ENCODE measurements around the gene RPL21. TPM values are rescaled to one million over a fixed set of nuclear protein-coding genes. Genes with fewer than 3 reads are reported as not detected.

The RPL21 gene
- total RNA-seq, 1 experiment from 2014 or later, result 711 TPM

DNA sequence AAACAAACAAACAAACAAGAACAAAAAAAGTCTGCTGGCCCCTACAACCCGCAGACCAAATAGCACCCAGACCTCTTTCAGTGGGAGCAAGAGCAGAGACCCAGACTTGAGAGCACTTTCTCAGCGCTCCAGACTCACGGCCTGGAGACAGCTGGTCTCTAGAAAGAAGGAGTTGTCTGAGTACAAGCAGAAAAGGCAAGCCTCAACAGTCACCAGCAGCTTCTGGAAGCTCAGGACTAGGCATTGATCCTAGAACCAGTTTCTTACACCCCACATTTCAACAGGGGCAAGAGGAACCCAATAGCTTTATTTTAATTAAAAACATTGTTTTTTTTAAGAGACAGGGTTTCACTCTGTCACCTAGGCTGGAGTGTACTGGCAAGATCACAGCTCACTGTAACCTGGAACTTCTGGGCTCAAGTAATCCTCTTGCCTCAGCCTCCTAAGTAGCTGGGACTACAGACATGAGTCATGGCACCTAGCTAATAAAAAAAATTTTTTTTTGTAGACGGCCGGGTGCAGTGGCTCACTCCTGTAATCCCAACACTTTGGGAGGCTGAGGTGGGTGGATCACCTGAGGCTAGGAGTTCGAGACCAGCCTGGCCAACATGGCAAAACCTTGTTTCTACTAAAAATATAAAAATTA lies 49.7 kb downstream of the RPL21 start:
- Histone ChIP-seq H3K79me2 (ENCODE audit: low read depth) (no peaks in the 10 kb centered on the region), H3K27ac (no peak overlapping the region), H2AFZ (no peak overlapping the region), H3K4me2 (no peak overlapping the region), H3F3A (ENCODE audit: insufficient read depth, low read depth) (peaks cover 4% of the 10 kb centered on the region; the same call in 1 of the 2 replicates), H3K4me1 (replicated peaks; ENCODE audit: insufficient read depth) (no peaks in the 10 kb centered on the region), H3K27me3 (ENCODE audit: insufficient read depth, low read depth) (peaks cover 28% of the 10 kb centered on the region), H3K9me3 (ENCODE audit: insufficient read depth, low read depth) (no peaks in the 10 kb centered on the region), H4K20me1 (ENCODE audit: insufficient read depth) (no peaks in the 10 kb centered on the region), H3K4me3 (no peak overlapping the region), H3K36me3 (ENCODE audit: low read depth) (no peaks in the 10 kb centered on the region), H3K9me2 (ENCODE audit: insufficient read depth) (no peaks in the 10 kb centered on the region; the same call in 1 of the 2 replicates)
- intact Hi-C loops (cut with micrococcal nuclease; ENCODE audit: unreplicated experiment), result no loop called here
- BruUV-seq (replicated peaks), result no TSS peak
- ChIA-PET POLR2A (ENCODE audit: unreplicated experiment) (no interaction called here), CTCF (no interaction called here)
- TF ChIP-seq EZH2 (IDR thresholded peaks at IDR 0.05; ENCODE audit: low read depth), result no peak
- no peak for TF ChIP-seq CTCF (conservative IDR thresholded peaks at IDR 0.05)
- DNase-seq, result no peak

DNA sequence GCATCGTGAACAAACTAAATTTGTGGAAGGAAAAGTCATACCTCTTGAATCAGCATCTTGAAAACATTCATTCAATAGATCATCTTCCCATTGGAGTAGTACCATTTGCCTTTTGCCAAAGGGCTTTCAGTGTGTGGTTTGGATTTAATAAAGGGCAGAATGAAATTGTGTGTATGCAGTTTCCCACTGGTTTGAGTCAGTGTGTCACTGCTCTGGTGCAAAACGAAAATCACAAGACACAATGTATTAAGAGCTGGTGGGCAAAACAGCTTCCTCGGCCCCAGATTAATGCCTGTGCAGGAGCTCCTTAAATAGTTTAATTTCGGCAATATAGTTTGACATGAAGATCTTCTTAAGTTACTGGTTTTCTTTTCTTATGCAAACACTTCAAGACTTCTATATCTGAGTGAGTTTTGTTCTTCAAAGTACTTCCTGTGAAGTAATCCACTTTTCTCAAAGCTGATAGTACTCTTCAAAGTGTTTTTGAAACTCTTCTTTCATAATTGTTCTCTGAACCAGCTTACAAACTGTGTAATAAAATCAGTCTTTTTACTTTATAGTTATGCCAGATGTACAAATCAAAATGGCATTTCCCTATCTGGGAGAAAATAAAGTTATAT lies 51.4 kb downstream of the RPL21 start:
- BruUV-seq (replicated peaks), result no TSS peak
- no peak for DNase-seq
- ChIA-PET CTCF (no interaction called here), POLR2A (ENCODE audit: unreplicated experiment) (no interaction called here)
- no peak overlapping the region for H3K4me3 ChIP-seq
- no peaks in the 10 kb centered on the region for H3K9me3 ChIP-seq (ENCODE audit: insufficient read depth, low read depth)
- no peak overlapping the region for H3K4me2 ChIP-seq
- H3K27ac ChIP-seq, result no peak overlapping the region
- intact Hi-C loops (cut with micrococcal nuclease; ENCODE audit: unreplicated experiment), result no loop called here
- peaks cover 13% of the 10 kb centered on the region for H3K27me3 ChIP-seq (ENCODE audit: insufficient read depth, low read depth)
- no peak overlapping the region for H2AFZ ChIP-seq
- H3K9me2 ChIP-seq (ENCODE audit: insufficient read depth), result no peaks in the 10 kb centered on the region; the same call in 1 of the 2 replicates
- TF ChIP-seq CTCF (conservative IDR thresholded peaks at IDR 0.05) (no peak), EZH2 (IDR thresholded peaks at IDR 0.05; ENCODE audit: low read depth) (no peak)
- H3K4me1 ChIP-seq (replicated peaks; ENCODE audit: insufficient read depth), result no peaks in the 10 kb centered on the region
- H3K79me2 ChIP-seq (ENCODE audit: low read depth), result no peaks in the 10 kb centered on the region
- H4K20me1 ChIP-seq (ENCODE audit: insufficient read depth), result no peaks in the 10 kb centered on the region
- peaks cover 4% of the 10 kb centered on the region; the same call in 1 of the 2 replicates for H3F3A ChIP-seq (ENCODE audit: insufficient read depth, low read depth)
- H3K36me3 ChIP-seq (ENCODE audit: low read depth), result no peaks in the 10 kb centered on the region

- H3K4me2 ChIP-seq, result no peak overlapping the region
- ChIA-PET POLR2A (ENCODE audit: unreplicated experiment) (no interaction called here), CTCF (no interaction called here)
- no peak overlapping the region for H3K27ac ChIP-seq
- no peaks in the 10 kb centered on the region for H4K20me1 ChIP-seq (ENCODE audit: insufficient read depth)
- H3K36me3 ChIP-seq (ENCODE audit: low read depth), result no peaks in the 10 kb centered on the region
- no peaks in the 10 kb centered on the region for H3K79me2 ChIP-seq (ENCODE audit: low read depth)
- peaks cover 4% of the 10 kb centered on the region; the same call in 1 of the 2 replicates for H3F3A ChIP-seq (ENCODE audit: insufficient read depth, low read depth)
- no TSS peak for BruUV-seq (replicated peaks)
- H3K9me2 ChIP-seq (ENCODE audit: insufficient read depth), result no peaks in the 10 kb centered on the region; the same call in 1 of the 2 replicates
- intact Hi-C loops (cut with micrococcal nuclease; ENCODE audit: unreplicated experiment), result no loop called here
- H2AFZ ChIP-seq, result no peak overlapping the region
- no peak for TF ChIP-seq CTCF (conservative IDR thresholded peaks at IDR 0.05)
- no peak for TF ChIP-seq EZH2 (IDR thresholded peaks at IDR 0.05; ENCODE audit: low read depth)
- no peak overlapping the region for H3K4me3 ChIP-seq
- no peaks in the 10 kb centered on the region for H3K9me3 ChIP-seq (ENCODE audit: insufficient read depth, low read depth)
- no peaks in the 10 kb centered on the region for H3K27me3 ChIP-seq (ENCODE audit: insufficient read depth, low read depth)
- DNase-seq, result no peak
- no peaks in the 10 kb centered on the region for H3K4me1 ChIP-seq (replicated peaks; ENCODE audit: insufficient read depth)
Observed at GRCh38 chr13:27304099-27304498, 52.7 kb downstream of the RPL21 start.
